Neutrophil (primary cell): ENCODE data around the gene DEGS2.

Source experiments
- H3K27ac ChIP-seq: fragments of 200-600 bp; sonication (generic); 2 replicates; pipeline ENCODE4 v1.5.1; 2016; ENCODE audit warnings: mild to moderate bottlenecking, moderate library complexity
- H3K27me3 ChIP-seq: fragments of 200-600 bp; sonication (generic); 2 replicates; pipeline ENCODE4 v1.6.0; 2016; ENCODE audit warnings: mild to moderate bottlenecking
- H3K36me3 ChIP-seq: fragments of 200-600 bp; sonication (generic); 2 replicates; pipeline ENCODE4 v1.5.1; 2017
- H3K4me1 ChIP-seq, 2 experiments: fragments of 200-600 bp in 1 of 2; sonication (generic) in 1 of 2; 1 replicate in 1 of 2; 2 replicates in 1 of 2; pipeline versions ENCODE4 v1.5.1 to v1.6.1; 2013 to 2016; ENCODE audit warnings: low read depth in 1 of 2, low read length in 1 of 2, mild to moderate bottlenecking in 1 of 2, moderate library complexity in 1 of 2; ENCODE audit not compliant: control insufficient read depth in 1 of 2, insufficient read depth in 1 of 2
- H3K4me3 ChIP-seq, 2 experiments: fragments of 200-600 bp in 1 of 2; sonication (generic) in 1 of 2; 1 replicate in 1 of 2; 2 replicates in 1 of 2; pipeline ENCODE4 v1.5.1; 2013 to 2016; ENCODE audit warnings: low read depth in 1 of 2, low read length in 1 of 2, mild to moderate bottlenecking in 1 of 2, moderate library complexity in 1 of 2
- H3K9me3 ChIP-seq: fragments of 200-600 bp; sonication (generic); 2 replicates; pipeline ENCODE4 v1.5.1; 2016
- CTCF ChIP-seq: fragments of 200-600 bp; sonication (generic); IDR thresholded peaks from 2 replicates; pipeline ENCODE4 v1.5.1; 2016; ENCODE audit warnings: antibody characterized with exemption

Gene DEGS2

DNA sequence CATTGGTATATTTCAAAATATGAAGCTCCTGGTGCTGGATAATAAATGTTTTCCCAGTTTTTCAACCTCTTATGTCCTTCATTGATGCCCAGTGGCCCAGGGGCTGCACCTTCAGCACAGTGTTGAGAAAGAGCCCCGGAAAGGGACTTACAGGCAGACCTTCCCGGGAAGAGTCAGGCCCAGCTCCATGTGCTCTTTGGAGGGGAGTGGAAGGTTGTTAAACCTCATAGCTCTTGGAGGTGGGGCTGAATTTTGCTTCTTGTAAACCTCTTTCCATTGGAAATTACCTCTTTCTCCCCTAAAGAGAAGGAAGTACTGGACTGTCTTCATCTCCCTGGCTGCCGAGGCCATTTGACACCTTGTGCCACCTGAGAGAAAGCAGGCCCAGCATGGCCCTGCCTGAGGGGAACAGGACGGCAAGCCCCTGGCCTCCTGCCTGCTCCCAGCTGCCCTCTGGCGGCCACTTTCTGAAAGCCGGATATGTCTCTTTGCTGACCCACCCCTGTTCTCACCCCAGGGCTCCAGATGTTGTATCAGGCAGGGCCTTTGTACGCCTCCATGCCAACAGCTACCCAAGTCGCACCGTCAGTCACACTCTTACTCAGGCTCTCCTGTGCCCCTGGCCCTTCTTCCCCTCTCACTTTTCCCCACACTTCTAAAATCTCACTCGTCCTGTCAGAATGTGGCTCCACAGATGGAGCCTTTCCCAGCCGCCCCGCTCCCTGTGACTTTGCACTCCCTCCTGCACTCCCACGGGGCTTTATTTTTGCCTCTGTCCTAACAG lies 51.2 kb downstream of the DEGS2 start:
- no peaks in the 10 kb centered on the region for H3K9me3 ChIP-seq
- peak; percentile 70 for TF ChIP-seq CTCF
- no peak overlapping the region for H3K4me3 ChIP-seq
- no peaks in the 10 kb centered on the region for H3K36me3 ChIP-seq
- no peaks in the 10 kb centered on the region for H3K27me3 ChIP-seq
- peaks cover 49 to 57% of the 10 kb centered on the region in 2 experiments for H3K4me1 ChIP-seq
- peak overlapping the region; percentile 81 for H3K27ac ChIP-seq

DNA sequence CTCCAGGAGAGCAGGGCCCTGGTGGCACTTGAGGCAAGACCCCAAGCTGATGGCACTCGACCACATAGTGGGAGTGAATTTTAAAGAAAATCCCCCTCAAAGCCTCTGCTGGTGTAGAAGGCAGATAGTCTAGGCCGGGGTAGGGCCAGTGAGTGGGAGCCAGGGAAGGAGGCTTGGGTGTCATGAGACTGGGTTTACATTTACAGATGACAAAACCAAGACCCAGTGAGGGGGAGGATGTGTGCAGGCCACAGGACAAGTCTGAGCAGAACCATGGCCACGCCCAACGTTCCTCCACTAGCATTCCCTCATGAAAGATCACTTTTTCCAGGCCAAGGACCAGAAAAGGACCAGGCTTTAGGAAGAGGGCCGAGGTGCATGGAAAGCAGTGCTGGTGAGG lies 52.2 kb downstream of the DEGS2 start:
- peaks cover 46 to 54% of the 10 kb centered on the region in 2 experiments for H3K4me1 ChIP-seq
- no peaks in the 10 kb centered on the region for H3K9me3 ChIP-seq
- TF ChIP-seq CTCF = no peak
- no peaks in the 10 kb centered on the region for H3K27me3 ChIP-seq
- peak overlapping the region; percentile 81 for H3K27ac ChIP-seq
- no peak overlapping the region for H3K4me3 ChIP-seq
- no peaks in the 10 kb centered on the region for H3K36me3 ChIP-seq

DNA sequence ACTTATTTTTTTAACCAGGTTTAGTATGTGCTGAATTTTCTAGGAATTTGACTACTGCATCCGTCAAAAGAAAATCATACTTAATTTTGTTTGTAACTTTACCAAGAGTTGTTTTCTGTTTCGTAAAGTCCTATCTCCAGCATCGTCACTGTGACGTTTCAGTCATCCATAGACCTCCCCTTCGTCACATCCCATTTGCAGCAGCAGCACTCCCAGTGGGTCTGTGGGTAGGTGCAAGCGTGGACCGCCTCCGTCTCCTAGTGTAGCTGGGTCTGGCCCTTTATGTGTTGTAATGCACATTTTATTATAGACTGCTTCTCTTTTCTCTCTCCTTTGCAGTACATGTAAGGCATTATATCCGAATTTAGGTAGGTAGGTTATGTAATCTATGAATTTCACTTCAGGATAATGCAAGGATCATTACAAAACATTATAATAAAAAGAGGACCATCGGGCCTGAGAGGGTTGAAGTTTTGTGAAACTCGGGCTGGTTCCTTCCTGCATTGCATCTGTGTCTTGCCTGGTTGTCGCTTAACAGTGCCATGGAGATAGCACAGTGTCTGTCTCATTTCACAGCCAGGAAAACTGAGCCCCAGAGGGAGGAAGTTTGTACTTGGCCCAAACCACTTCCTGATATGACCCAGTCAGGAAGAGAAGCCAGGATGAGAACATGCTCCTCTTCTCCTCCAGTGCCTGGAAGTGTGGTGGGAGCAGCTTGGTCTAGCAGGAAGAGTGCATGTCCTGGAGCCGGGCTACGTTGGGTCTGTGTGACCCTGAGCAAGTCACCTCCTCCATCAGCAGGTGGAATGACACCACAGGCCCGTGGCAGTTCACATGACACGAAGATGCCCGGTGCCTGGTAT lies 53.0 kb downstream of the DEGS2 start:
- TF ChIP-seq CTCF = peak; percentile 17
- H3K4me3 ChIP-seq = peak overlapping the region in 1 of 2 experiments; percentile 14
- no peaks in the 10 kb centered on the region for H3K9me3 ChIP-seq
- no peaks in the 10 kb centered on the region for H3K36me3 ChIP-seq
- H3K4me1 ChIP-seq = peaks cover 44 to 49% of the 10 kb centered on the region in 2 experiments
- no peaks in the 10 kb centered on the region for H3K27me3 ChIP-seq
- peak overlapping the region; percentile 81 for H3K27ac ChIP-seq

GRCh38 chr14:100105357-100106169 lies 53.9 kb downstream of the DEGS2 start:
- no peaks in the 10 kb centered on the region for H3K27me3 ChIP-seq
- no peak overlapping the region for H3K4me3 ChIP-seq
- peaks cover 40 to 43% of the 10 kb centered on the region in 2 experiments for H3K4me1 ChIP-seq
- no peaks in the 10 kb centered on the region for H3K36me3 ChIP-seq
- no peaks in the 10 kb centered on the region for H3K9me3 ChIP-seq
- no peak for TF ChIP-seq CTCF
- H3K27ac ChIP-seq = peak overlapping the region; percentile 81

DNA sequence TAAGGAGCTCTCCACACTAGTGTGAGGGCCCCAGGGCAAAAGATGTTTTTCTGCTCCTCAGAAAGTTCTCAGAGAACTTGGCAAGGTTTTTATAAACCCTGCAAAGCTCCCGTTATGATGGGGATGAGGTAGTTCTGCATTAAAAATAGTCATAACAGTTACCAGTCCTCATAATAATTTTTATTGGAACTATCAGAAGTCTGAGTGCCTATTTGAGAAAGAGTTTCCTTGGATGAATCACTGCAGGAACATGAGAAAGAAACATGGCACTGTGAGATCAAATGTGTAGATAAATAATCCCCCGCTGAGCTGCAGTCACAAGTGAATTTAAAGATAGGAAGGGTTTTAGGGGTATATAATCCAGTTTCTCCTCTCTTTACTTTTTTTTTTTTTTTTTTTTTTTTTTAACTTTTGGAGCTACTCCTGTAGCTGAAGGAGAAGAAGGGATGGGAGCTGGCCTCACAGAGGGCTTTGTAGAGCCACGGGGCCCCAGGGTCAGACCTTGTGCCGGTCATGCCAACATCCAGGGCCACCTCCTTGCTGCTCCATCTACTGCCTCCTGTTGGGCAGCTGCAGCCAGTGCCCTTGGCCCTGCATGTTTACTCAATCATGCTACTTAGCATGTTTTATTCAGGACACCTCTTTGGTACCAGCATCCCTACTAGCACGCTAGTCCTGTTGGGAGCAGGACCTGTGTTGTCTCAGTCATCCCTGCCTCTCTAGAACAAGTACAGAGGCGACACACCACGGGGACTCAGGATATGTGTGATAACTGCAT lies 54.7 kb downstream of the DEGS2 start:
- peak overlapping the region; percentile 81 for H3K27ac ChIP-seq
- H3K9me3 ChIP-seq = no peaks in the 10 kb centered on the region
- no peak overlapping the region for H3K4me3 ChIP-seq
- no peaks in the 10 kb centered on the region for H3K27me3 ChIP-seq
- peaks cover 35 to 41% of the 10 kb centered on the region in 2 experiments for H3K4me1 ChIP-seq
- no peaks in the 10 kb centered on the region for H3K36me3 ChIP-seq
- no peak for TF ChIP-seq CTCF
